ENCODE results near the gene MINDY4. TPM values are rescaled to one million over a fixed set of nuclear protein-coding genes. Genes with fewer than 3 reads are reported as not detected.
A peak's percentile ranks its signal among the peaks of the same experiment; 100 is the strongest.

Gene MINDY4
- total RNA-seq, 2 experiments from 2014 or later: 1.3 to 1.7 TPM

- Mint-ChIP-seq H3K9me3 (no peaks in the 10 kb centered on the region), H3K36me3 (ENCODE audit: low read depth) (no peaks in the 10 kb centered on the region), H3K4me3 (no peak overlapping the region), H3K27ac (no peak overlapping the region), H3K27me3 (peaks cover 12% of the 10 kb centered on the region), H3K4me1 (ENCODE audit: low read depth) (no peaks in the 10 kb centered on the region)
- ATAC-seq (no peak), DNase-seq (no peak)
- TF ChIP-seq, protein P1, sequence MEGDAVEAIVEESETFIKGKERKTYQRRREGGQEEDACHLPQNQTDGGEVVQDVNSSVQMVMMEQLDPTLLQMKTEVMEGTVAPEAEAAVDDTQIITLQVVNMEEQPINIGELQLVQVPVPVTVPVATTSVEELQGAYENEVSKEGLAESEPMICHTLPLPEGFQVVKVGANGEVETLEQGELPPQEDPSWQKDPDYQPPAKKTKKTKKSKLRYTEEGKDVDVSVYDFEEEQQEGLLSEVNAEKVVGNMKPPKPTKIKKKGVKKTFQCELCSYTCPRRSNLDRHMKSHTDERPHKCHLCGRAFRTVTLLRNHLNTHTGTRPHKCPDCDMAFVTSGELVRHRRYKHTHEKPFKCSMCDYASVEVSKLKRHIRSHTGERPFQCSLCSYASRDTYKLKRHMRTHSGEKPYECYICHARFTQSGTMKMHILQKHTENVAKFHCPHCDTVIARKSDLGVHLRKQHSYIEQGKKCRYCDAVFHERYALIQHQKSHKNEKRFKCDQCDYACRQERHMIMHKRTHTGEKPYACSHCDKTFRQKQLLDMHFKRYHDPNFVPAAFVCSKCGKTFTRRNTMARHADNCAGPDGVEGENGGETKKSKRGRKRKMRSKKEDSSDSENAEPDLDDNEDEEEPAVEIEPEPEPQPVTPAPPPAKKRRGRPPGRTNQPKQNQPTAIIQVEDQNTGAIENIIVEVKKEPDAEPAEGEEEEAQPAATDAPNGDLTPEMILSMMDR (IDR thresholded peaks at IDR 0.05): no peak
- ChIA-PET CTCF (interaction anchor here (0.7 to 1.6 kb wide), 3 partner anchors 10 to 185 kb away, joined by 3 to 4 read pairs (median 3); no protein-coding TSS in a partner anchor), POLR2A (no interaction called here)
- intact Hi-C loops (cut with micrococcal nuclease): no loop called here
Measured at GRCh38 chr7:30936650-30937245, 165.5 kb downstream of the MINDY4 start.

DNA sequence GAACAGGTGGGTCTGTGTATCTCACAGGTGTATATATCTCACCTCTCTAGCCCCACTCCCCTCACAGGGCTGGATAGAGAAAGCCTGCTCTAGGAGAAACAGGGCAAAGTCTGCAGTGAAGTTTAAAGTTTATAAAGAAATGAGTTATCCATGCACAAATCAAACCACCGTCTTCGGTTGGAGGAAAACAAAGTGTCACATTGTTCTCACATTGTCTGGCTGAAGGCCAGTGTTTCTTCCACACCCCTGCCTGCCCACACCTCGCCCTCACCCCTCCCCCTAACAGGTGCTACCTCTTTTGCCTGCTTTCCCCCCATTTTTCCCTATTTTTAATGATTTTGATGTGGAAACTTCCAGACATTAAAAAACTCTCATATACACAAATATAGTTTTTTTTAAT, 166.2 kb downstream of the MINDY4 start:
- Mint-ChIP-seq H3K9me3 (no peaks in the 10 kb centered on the region), H3K36me3 (ENCODE audit: low read depth) (no peaks in the 10 kb centered on the region), H3K27me3 (peaks cover 15% of the 10 kb centered on the region), H3K4me1 (ENCODE audit: low read depth) (no peaks in the 10 kb centered on the region), H3K4me3 (no peak overlapping the region), H3K27ac (no peak overlapping the region)
- ChIA-PET POLR2A (no interaction called here), CTCF (interaction anchor here (1.1 to 3.1 kb wide), 5 partner anchors 17 to 185 kb away, joined by 3 to 23 read pairs (median 5); no protein-coding TSS in a partner anchor)
- no peak for ATAC-seq
- TF ChIP-seq, protein P1 (IDR thresholded peaks at IDR 0.05): no peak
- intact Hi-C loops (cut with micrococcal nuclease): no loop called here
- no peak for DNase-seq

DNA sequence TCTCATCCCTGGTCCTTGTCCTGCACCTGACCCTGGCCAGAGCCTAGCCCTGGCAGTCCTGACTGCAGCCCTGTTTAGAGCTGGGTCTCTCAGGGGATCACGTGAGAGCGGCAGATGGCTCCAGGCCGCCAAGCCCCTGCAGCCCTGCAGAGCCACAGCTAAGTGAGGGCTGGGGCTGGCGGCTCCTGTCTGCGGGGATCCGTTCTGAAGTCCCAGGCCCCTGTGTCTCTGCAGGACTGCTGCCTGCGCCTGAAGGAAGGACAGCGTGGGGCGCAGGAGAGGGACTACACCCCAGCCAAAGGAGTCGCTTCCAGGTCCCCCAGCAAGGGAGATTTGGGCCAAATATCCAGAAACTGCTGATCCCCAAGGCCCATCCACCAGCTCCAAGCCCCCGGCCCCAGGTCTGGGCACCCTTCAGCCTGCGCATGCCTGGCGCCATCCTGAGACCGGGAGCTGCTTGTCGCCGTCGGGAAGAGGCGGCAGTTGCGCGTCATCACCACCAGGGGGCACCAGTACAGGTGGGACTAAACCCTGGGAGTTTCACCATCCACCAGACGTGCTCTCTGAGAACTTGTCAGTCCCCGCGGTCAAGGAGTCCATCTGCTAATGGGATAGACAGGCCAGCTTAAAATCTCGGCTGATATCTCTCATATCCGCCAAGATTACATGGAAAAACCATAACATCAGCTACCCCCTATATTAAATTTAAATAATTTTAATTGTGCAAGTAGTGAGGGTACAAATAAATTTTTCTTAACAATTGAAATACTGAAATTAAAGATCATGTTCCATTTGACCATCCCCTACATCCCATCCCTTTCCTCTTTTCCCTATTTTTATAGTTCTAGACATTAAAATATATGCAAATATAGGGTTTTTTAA, 167.5 kb downstream of the MINDY4 start:
- H3K9me3 Mint-ChIP-seq: no peaks in the 10 kb centered on the region
- ChIA-PET CTCF (interaction anchor here (0.5 to 3.1 kb wide), 45 partner anchors 8 to 237 kb away, joined by 3 to 23 read pairs (median 5); partner anchors contain the start of gene GHRHR), POLR2A (no interaction called here)
- no peak overlapping the region for H3K4me3 Mint-ChIP-seq
- H3K27ac Mint-ChIP-seq: no peak overlapping the region
- TF ChIP-seq, protein P1 (IDR thresholded peaks at IDR 0.05): peak; percentile 91
- peak; percentile 76 for DNase-seq
- no peaks in the 10 kb centered on the region for H3K36me3 Mint-ChIP-seq (ENCODE audit: low read depth)
- peaks cover 19% of the 10 kb centered on the region for H3K27me3 Mint-ChIP-seq
- peak; percentile 87 for ATAC-seq
- H3K4me1 Mint-ChIP-seq (ENCODE audit: low read depth): no peaks in the 10 kb centered on the region
- intact Hi-C loops (cut with micrococcal nuclease): no loop called here

DNA sequence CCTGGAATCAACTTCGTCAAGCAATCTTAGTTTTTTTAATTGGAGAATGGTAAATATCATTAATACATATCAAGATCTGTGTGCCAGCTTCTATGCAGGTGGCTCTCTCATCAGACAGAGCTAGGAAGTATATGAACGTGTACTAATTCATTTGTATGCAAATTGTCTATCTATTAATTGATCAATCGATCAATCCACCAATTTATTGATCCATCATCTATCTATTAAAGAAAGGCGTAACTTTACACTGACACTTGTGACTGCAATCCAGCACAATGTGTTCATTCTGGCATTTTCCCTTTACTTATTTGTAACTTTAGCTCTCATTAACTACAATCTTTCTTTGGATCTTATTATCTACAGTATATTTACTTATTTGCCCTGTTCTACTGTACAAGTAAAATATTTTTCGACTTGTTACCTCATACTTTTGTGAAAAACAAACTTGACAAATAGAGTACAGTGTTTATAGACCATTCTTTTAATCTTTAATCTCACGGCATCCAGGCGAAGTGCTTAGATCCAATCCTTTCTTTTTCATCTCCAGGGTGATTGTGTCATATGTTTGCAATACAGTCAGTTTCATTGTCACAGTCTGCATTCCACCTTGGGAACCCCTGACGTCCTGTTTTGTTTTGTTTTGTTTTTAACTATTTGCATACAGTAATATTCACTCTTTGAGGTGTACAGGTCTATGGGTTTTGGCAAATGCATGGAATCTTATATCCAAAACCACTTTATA, 170.5 kb downstream of the MINDY4 start:
- POLR2A ChIA-PET: interaction anchor here (0.9 kb wide), 1 partner anchor 30 kb away, joined by 3 read pairs; no protein-coding TSS in a partner anchor
- H3K9me3 Mint-ChIP-seq: peaks cover 8% of the 10 kb centered on the region
- H3K4me1 Mint-ChIP-seq (ENCODE audit: low read depth): no peaks in the 10 kb centered on the region
- ATAC-seq (no peak), DNase-seq (no peak)
- H3K27me3 Mint-ChIP-seq: peaks cover 28% of the 10 kb centered on the region
- TF ChIP-seq, protein P1 (IDR thresholded peaks at IDR 0.05): no peak
- intact Hi-C loops (cut with micrococcal nuclease): no loop called here
- H3K27ac Mint-ChIP-seq: no peak overlapping the region
- H3K4me3 Mint-ChIP-seq: no peak overlapping the region
- CTCF ChIA-PET: no interaction called here
- H3K36me3 Mint-ChIP-seq (ENCODE audit: low read depth): no peaks in the 10 kb centered on the region

Other genes with a start within 250 kb of the MINDY4 start
- gene GARS1, start 176.5 kb upstream of the MINDY4 start, total RNA-seq: 100 to 1,000 TPM; 338 to 354 TPM
- not detected for gene CRHR2, start 89.0 kb upstream of the MINDY4 start, total RNA-seq
- gene INMT, start 19.3 kb upstream of the MINDY4 start, total RNA-seq: not detected
- under 1 TPM; 0.22 to 0.27 TPM for gene AQP1, start 140.4 kb downstream of the MINDY4 start, total RNA-seq
- gene GHRHR, start 192.5 kb downstream of the MINDY4 start, total RNA-seq: not detected